B cell (primary cell): Measurements from ENCODE around the gene SWI5. TPM values are rescaled to one million over a fixed set of nuclear protein-coding genes. Genes with fewer than 3 reads are reported as not detected.

Source experiments
- ATAC-seq: fragments of 200-7000 bp; cut with Tn5 transposase; one replicate; pipeline ENCODE4 v1.10.0; 2021; ENCODE audit warnings: low read depth, mild to moderate bottlenecking, moderate number of reproducible peaks, moderate library complexity
- CTCF ChIA-PET: fragments of 350-600 bp; sonication (Branson Sonifier 250); formaldehyde crosslinking; loops from one replicate; lab custom pipeline; 2021; ENCODE audit warnings: antibody characterized with exemption, inconsistent platforms; lab: Charles Lee
- POLR2A ChIA-PET: fragments of 350-600 bp; sonication (Branson Sonifier 250); formaldehyde crosslinking; loops from one replicate; lab custom pipeline; 2021; ENCODE audit warnings: antibody characterized with exemption; lab: Charles Lee
- DNase-seq: peaks from one replicate; pipeline ENCODE4 v3.0.0; 2013
- H2AFZ ChIP-seq: 2 replicates; pipeline ENCODE4 v1.6.1; 2012; ENCODE audit warnings: mild to moderate bottlenecking, low read depth, low read length; ENCODE audit not compliant: insufficient read depth, poor library complexity, severe bottlenecking
- H3K27ac ChIP-seq, 2 donors: 1 replicate in 1 of 2; 2 replicates in 1 of 2; pipeline ENCODE4 v1.5.1; 2012 to 2013; ENCODE audit warnings: low read length in 2 of 2, mild to moderate bottlenecking in 2 of 2, moderate library complexity in 1 of 2
- H3K27me3 ChIP-seq, 4 experiments: fragments of 200-600 bp in 1 of 4; sonication (generic) in 1 of 4; replicated peaks in 1 of 4; 1 replicate in 2 of 4; 2 replicates in 2 of 4; pipeline versions ENCODE4 v1.6.1 to v1.7.0; 2013 to 2016; ENCODE audit warnings: low read length in 3 of 4, mild to moderate bottlenecking in 2 of 4, mixed read lengths in 1 of 4, moderate library complexity in 1 of 4; ENCODE audit not compliant: insufficient read depth in 4 of 4, control insufficient read depth in 3 of 4; ENCODE audit errors: control extremely low read depth in 1 of 4
- H3K36me3 ChIP-seq, 2 experiments: replicated peaks in 1 of 2; 1 replicate in 1 of 2; 2 replicates in 1 of 2; pipeline versions ENCODE4 v1.6.1 to v1.7.1; 2013; ENCODE audit warnings: low read length in 1 of 2; ENCODE audit not compliant: insufficient read depth in 2 of 2, control insufficient read depth in 1 of 2; ENCODE audit errors: control extremely low read depth in 1 of 2, extremely low read depth in 1 of 2
- H3K4me1 ChIP-seq, 2 donors: fragments of 200-600 bp in 1 of 2; sonication (generic) in 1 of 2; 1 replicate in 1 of 2; 2 replicates in 1 of 2; pipeline versions ENCODE4 v1.5.1 to v1.6.1; 2013 to 2017; ENCODE audit warnings: low read length in 2 of 2; ENCODE audit not compliant: control insufficient read depth in 2 of 2, insufficient read depth in 2 of 2
- H3K4me2 ChIP-seq: replicated peaks from 2 replicates; pipeline ENCODE3; 2012; ENCODE audit warnings: mild to moderate bottlenecking, low read depth, low read length; ENCODE audit not compliant: poor library complexity, severe bottlenecking
- H3K4me3 ChIP-seq, 5 experiments: fragments of 200-600 bp in 1 of 5; sonication (generic) in 1 of 5; 1 replicate in 3 of 5; 2 replicates in 2 of 5; pipeline versions ENCODE4 v1.5.1 to v1.7.0; 2011 to 2016; ENCODE audit warnings: low read length in 4 of 5, mild to moderate bottlenecking in 4 of 5, low read depth in 2 of 5, control low read depth in 1 of 5, moderate library complexity in 1 of 5; ENCODE audit not compliant: insufficient read depth in 1 of 5; ENCODE audit errors: control extremely low read depth in 1 of 5, extremely low read depth in 1 of 5
- H3K79me2 ChIP-seq: fragments of 200-600 bp; sonication (generic); one replicate; pipeline ENCODE4 v1.6.0; 2016; ENCODE audit warnings: low read length; ENCODE audit not compliant: control insufficient read depth, insufficient read depth
- H3K9ac ChIP-seq: fragments of 200-600 bp; sonication (generic); 2 replicates; pipeline ENCODE4 v1.6.1; 2017; ENCODE audit warnings: mild to moderate bottlenecking, low read length, moderate library complexity
- H3K9me3 ChIP-seq, 3 donors: one replicate each; pipeline versions ENCODE4 v1.6.1 to v1.7.1; 2013; ENCODE audit warnings: low read length in 2 of 3; ENCODE audit not compliant: control insufficient read depth in 2 of 3, insufficient read depth in 1 of 3; ENCODE audit errors: control extremely low read depth in 1 of 3
- H4K20me1 ChIP-seq: 2 replicates; pipeline ENCODE4 v1.6.0; 2012; ENCODE audit warnings: mild to moderate bottlenecking, low read length; ENCODE audit not compliant: insufficient read depth, control insufficient read depth, poor library complexity, severe bottlenecking
- H3K27ac Mint-ChIP-seq: one replicate; pipeline ENCODE4 v1.8.0; 2021; ENCODE audit warnings: mixed read lengths
- H3K27me3 Mint-ChIP-seq: one replicate; pipeline ENCODE4 v1.8.0; 2021; ENCODE audit warnings: mixed read lengths
- H3K4me1 Mint-ChIP-seq: one replicate; pipeline ENCODE4 v1.8.0; 2021; ENCODE audit warnings: mixed read lengths
- H3K4me3 Mint-ChIP-seq: one replicate; pipeline ENCODE4 v1.8.0; 2021; ENCODE audit warnings: mixed read lengths
- H3K9me3 Mint-ChIP-seq: one replicate; pipeline ENCODE4 v1.8.0; 2022; ENCODE audit warnings: mixed read lengths; ENCODE audit not compliant: insufficient read depth
- EZH2 ChIP-seq: IDR thresholded peaks from 2 replicates; pipeline ENCODE4 v1.6.1; 2012; ENCODE audit warnings: borderline replicate concordance, low read depth, mild to moderate bottlenecking, moderate library complexity, low read length; ENCODE audit not compliant: insufficient read depth, poor library complexity, severe bottlenecking
- WGBS: methylation state at CpG from one replicate; pipeline ENCODE4 v1.1.5; 2013; ENCODE audit warnings: missing lambda C conversion rate; ENCODE audit not compliant: insufficient coverage; 5-methylcytosine and 5-hydroxymethylcytosine counted together
- intact Hi-C: fragments of 100-400 bp; cut with micrococcal nuclease; formaldehyde crosslinking; loops from one replicate; pipeline ENCODE4 v1.10.0; 2022
- polyA plus RNA-seq: library from polyadenylated mRNA; depleted of rRNA; stranded (reverse); fragments of >200 nt; gene quantifications from 2 replicates; pipeline ENCODE4 v1.2.3, GENCODE V29; 2012
- total RNA-seq, 2 donors: library from RNA; stranded (reverse); fragments of 120-200 nt in 1 of 2; gene quantifications; 1 replicate in 1 of 2; 2 replicates in 1 of 2; pipeline versions ENCODE4 v1.2.3 to v1.2.4, GENCODE V29; 2013 to 2022
- TF ChIP-seq, protein P1 (sequence below): fragments of 200-600 bp; IDR thresholded peaks from one replicate; pipeline ENCODE4 v1.8.0; 2022; ENCODE audit warnings: antibody characterized with exemption, mild to moderate bottlenecking

Gene SWI5
- total and polyA plus RNA-seq, 2 donors (not counting 1 experiment from before 2014, with no cell fraction given): 8.6 to 23.3 TPM

GRCh38 chr9:128304136-128304970 lies 28.3 kb downstream of the SWI5 start:
- no peaks in the 10 kb centered on the region for H3K27me3 ChIP-seq
- Mint-ChIP-seq H3K9me3 (no peaks in the 10 kb centered on the region), H3K4me3 (no peak overlapping the region), H3K4me1 (no peaks in the 10 kb centered on the region), H3K27me3 (no peaks in the 10 kb centered on the region), H3K27ac (peak overlapping the region; percentile 42)
- ChIA-PET POLR2A (no interaction called here), CTCF (no interaction called here)
- H3K27ac ChIP-seq: no peak overlapping the region
- 85% methylated on average over 3 of the region's 9 CpGs for WGBS
- intact Hi-C loops: no loop called here
- H3K79me2 ChIP-seq: no peaks in the 10 kb centered on the region
- TF ChIP-seq EZH2: no peak
- TF ChIP-seq, protein P1, sequence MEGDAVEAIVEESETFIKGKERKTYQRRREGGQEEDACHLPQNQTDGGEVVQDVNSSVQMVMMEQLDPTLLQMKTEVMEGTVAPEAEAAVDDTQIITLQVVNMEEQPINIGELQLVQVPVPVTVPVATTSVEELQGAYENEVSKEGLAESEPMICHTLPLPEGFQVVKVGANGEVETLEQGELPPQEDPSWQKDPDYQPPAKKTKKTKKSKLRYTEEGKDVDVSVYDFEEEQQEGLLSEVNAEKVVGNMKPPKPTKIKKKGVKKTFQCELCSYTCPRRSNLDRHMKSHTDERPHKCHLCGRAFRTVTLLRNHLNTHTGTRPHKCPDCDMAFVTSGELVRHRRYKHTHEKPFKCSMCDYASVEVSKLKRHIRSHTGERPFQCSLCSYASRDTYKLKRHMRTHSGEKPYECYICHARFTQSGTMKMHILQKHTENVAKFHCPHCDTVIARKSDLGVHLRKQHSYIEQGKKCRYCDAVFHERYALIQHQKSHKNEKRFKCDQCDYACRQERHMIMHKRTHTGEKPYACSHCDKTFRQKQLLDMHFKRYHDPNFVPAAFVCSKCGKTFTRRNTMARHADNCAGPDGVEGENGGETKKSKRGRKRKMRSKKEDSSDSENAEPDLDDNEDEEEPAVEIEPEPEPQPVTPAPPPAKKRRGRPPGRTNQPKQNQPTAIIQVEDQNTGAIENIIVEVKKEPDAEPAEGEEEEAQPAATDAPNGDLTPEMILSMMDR: no peak
- ATAC-seq (no peak), DNase-seq (no peak)
- no peak overlapping the region for H3K4me3 ChIP-seq
- H3K36me3 ChIP-seq: peaks cover 0 to 1% of the 10 kb centered on the region in 2 experiments
- H4K20me1 ChIP-seq: no peaks in the 10 kb centered on the region
- no peak overlapping the region for H2AFZ ChIP-seq
- H3K9ac ChIP-seq: no peak overlapping the region
- no peak overlapping the region for H3K4me2 ChIP-seq
- H3K9me3 ChIP-seq: no peaks in the 10 kb centered on the region
- H3K4me1 ChIP-seq: no peaks in the 10 kb centered on the region

DNA sequence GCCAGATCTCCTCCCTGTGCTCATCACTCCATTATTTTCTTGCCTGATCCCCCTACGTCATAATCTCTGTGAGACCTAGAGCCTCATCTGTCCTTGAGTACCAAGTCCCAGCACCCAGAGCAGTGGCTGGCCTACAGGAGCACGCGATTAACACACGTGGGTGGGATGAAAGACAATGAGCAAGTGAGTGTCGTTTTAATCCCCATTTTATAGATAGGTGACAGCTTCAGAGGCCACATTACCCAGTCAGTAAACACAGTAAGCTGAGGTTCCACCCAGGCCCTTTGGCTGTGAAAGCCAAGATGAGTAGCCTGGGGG lies 28.9 kb downstream of the SWI5 start:
- no peak overlapping the region for H3K4me3 Mint-ChIP-seq
- Histone ChIP-seq H3K27me3 (no peaks in the 10 kb centered on the region), H3K27ac (no peak overlapping the region), H3K9me3 (no peaks in the 10 kb centered on the region), H3K9ac (no peak overlapping the region), H3K4me2 (no peak overlapping the region), H2AFZ (no peak overlapping the region), H4K20me1 (no peaks in the 10 kb centered on the region), H3K4me3 (no peak overlapping the region), H3K4me1 (no peaks in the 10 kb centered on the region), H3K36me3 (peaks cover 0 to 2% of the 10 kb centered on the region in 2 experiments), H3K79me2 (no peaks in the 10 kb centered on the region)
- no peaks in the 10 kb centered on the region for H3K27me3 Mint-ChIP-seq
- no peaks in the 10 kb centered on the region for H3K9me3 Mint-ChIP-seq
- TF ChIP-seq EZH2: no peak
- TF ChIP-seq, protein P1: no peak
- WGBS: 100% methylated on average over 1 of the region's 5 CpGs
- CTCF ChIA-PET: no interaction called here
- H3K4me1 Mint-ChIP-seq: no peaks in the 10 kb centered on the region
- POLR2A ChIA-PET: no interaction called here
- no peak for DNase-seq
- H3K27ac Mint-ChIP-seq: no peak overlapping the region
- ATAC-seq: no peak
- intact Hi-C loops: no loop called here
